ENCODE results near the gene DAPK3.
"Not testable (repeated sequence)": the region's sequence is repeated elsewhere in the genome, so short reads cannot be mapped to it uniquely, and the experiment has no call there.

The DAPK3 gene

DNA sequence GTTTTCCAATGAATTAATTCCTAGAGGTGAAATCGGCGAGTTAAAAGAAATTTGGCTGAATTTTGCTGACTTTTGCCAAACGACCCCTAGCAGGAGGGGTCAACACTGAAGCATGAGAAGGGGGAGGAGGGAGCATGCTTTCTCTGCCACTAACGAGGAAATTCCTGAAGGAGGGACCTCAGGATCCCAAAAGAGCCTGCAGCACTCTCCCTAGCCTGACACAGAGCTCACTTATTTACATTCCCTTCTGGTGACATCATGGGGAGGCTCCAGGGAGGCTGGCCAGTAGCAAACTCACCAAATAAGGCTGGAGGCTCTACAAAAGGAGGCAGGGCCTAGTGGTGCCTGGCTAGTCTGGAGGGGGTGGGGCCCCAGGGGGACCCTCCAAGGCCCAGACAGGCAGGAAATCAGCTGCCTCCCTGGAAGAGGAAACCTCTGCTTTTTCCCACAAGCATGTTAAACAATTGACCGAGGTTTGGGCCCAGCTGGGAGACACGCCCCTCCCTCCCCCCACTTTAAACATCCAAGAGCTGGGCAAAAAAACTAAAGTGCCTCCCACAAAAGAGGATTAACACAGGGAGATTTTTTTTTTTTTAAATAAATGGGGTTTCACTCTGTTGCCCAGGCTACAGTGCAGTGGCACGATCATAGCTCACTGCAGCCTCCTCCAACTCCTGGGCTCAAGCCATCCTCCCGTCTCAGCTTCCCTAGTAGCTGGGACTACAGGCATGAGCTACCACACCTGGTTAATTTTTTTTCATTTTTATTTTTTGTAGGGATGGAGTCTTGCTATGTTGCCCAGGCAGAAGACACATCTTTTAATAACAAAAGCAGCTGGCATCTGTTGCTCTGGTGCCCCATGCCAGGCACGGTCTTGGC is 2.1 kb downstream of the DAPK3 start:
- no peaks in the 10 kb centered on the region for H3K27me3 ChIP-seq (ENCODE audit: control insufficient read depth, insufficient read depth, low read length)
- peak overlapping the region; percentile 71 for H3K4me3 ChIP-seq (ENCODE audit: low read length)
- peak overlapping the region; percentile 98 for H3K9ac ChIP-seq (ENCODE audit: low read length)
- no peaks in the 10 kb centered on the region for H3K9me3 ChIP-seq (ENCODE audit: control insufficient read depth, low read length)
- no peaks in the 10 kb centered on the region for H3K36me3 ChIP-seq (ENCODE audit: control insufficient read depth, insufficient read depth, low read length)
- peaks cover 43% of the 10 kb centered on the region for H3K4me1 ChIP-seq (ENCODE audit: control insufficient read depth, insufficient read depth, low read length)

GRCh38 chr19:3967983-3968382 is 2.9 kb downstream of the DAPK3 start:
- H3K9ac ChIP-seq (ENCODE audit: low read length) = peak overlapping the region; percentile 52
- not testable (repeated sequence) for H3K4me3 ChIP-seq (ENCODE audit: low read length); H3K9me3 ChIP-seq (ENCODE audit: control insufficient read depth, low read length); H3K36me3 ChIP-seq (ENCODE audit: control insufficient read depth, insufficient read depth, low read length); H3K27me3 ChIP-seq (ENCODE audit: control insufficient read depth, insufficient read depth, low read length)
- peaks cover 43% of the 10 kb centered on the region for H3K4me1 ChIP-seq (ENCODE audit: control insufficient read depth, insufficient read depth, low read length)

GRCh38 chr19:3966051-3967017 is 4.6 kb downstream of the DAPK3 start:
- Histone ChIP-seq H3K4me3 (ENCODE audit: low read length) (peak overlapping the region; percentile 42), H3K9me3 (ENCODE audit: control insufficient read depth, low read length) (no peaks in the 10 kb centered on the region), H3K36me3 (ENCODE audit: control insufficient read depth, insufficient read depth, low read length) (peaks cover 3% of the 10 kb centered on the region), H3K27me3 (ENCODE audit: control insufficient read depth, insufficient read depth, low read length) (no peaks in the 10 kb centered on the region), H3K9ac (ENCODE audit: low read length) (peak overlapping the region; percentile 56), H3K4me1 (ENCODE audit: control insufficient read depth, insufficient read depth, low read length) (peaks cover 41% of the 10 kb centered on the region)

GRCh38 chr19:3964256-3965194 is 6.4 kb downstream of the DAPK3 start:
- Histone ChIP-seq H3K4me3 (ENCODE audit: low read length) (no peak overlapping the region), H3K9ac (ENCODE audit: low read length) (no peak overlapping the region), H3K36me3 (ENCODE audit: control insufficient read depth, insufficient read depth, low read length) (peaks cover 5% of the 10 kb centered on the region), H3K9me3 (ENCODE audit: control insufficient read depth, low read length) (no peaks in the 10 kb centered on the region), H3K4me1 (ENCODE audit: control insufficient read depth, insufficient read depth, low read length) (peaks cover 33% of the 10 kb centered on the region), H3K27me3 (ENCODE audit: control insufficient read depth, insufficient read depth, low read length) (no peaks in the 10 kb centered on the region)

GRCh38 chr19:3963458-3964255 is 7.2 kb downstream of the DAPK3 start:
- Histone ChIP-seq H3K9ac (ENCODE audit: low read length) (no peak overlapping the region), H3K36me3 (ENCODE audit: control insufficient read depth, insufficient read depth, low read length) (peaks cover 5% of the 10 kb centered on the region), H3K9me3 (ENCODE audit: control insufficient read depth, low read length) (no peaks in the 10 kb centered on the region), H3K4me1 (ENCODE audit: control insufficient read depth, insufficient read depth, low read length) (peaks cover 24% of the 10 kb centered on the region), H3K4me3 (ENCODE audit: low read length) (no peak overlapping the region), H3K27me3 (ENCODE audit: control insufficient read depth, insufficient read depth, low read length) (no peaks in the 10 kb centered on the region)

DNA sequence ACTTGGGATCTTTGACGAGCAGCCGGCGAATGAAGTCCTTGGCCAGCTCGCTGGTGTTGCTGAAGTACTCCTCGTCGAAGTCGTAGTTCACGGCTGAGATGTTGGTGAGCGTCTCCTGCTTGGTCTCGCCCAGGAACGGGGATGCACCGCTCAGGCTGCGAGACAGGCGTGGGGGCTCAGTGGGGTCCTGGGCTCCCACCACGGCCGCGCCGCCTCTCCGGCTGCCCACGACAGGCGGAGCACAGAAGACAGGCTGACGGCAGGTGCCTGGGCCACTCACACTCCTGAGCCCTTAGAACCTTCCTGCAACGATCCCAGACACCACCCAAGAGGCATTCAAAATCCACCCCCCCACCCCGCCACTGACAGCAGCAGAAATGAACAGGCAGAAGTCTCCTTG is 9.9 kb downstream of the DAPK3 start:
- H3K4me1 ChIP-seq (ENCODE audit: control insufficient read depth, insufficient read depth, low read length) = peaks cover 5% of the 10 kb centered on the region
- peaks cover 5% of the 10 kb centered on the region for H3K36me3 ChIP-seq (ENCODE audit: control insufficient read depth, insufficient read depth, low read length)
- H3K27me3 ChIP-seq (ENCODE audit: control insufficient read depth, insufficient read depth, low read length) = no peaks in the 10 kb centered on the region
- H3K4me3 ChIP-seq (ENCODE audit: low read length) = no peak overlapping the region
- no peaks in the 10 kb centered on the region for H3K9me3 ChIP-seq (ENCODE audit: control insufficient read depth, low read length)
- H3K9ac ChIP-seq (ENCODE audit: low read length) = no peak overlapping the region

GRCh38 chr19:3959766-3960131 is 11.2 kb downstream of the DAPK3 start:
- H3K4me1 ChIP-seq (ENCODE audit: control insufficient read depth, insufficient read depth, low read length) = no peaks in the 10 kb centered on the region
- no peak overlapping the region for H3K9ac ChIP-seq (ENCODE audit: low read length)
- H3K27me3 ChIP-seq (ENCODE audit: control insufficient read depth, insufficient read depth, low read length) = no peaks in the 10 kb centered on the region
- peaks cover 5% of the 10 kb centered on the region for H3K36me3 ChIP-seq (ENCODE audit: control insufficient read depth, insufficient read depth, low read length)
- no peak overlapping the region for H3K4me3 ChIP-seq (ENCODE audit: low read length)
- H3K9me3 ChIP-seq (ENCODE audit: control insufficient read depth, low read length) = no peaks in the 10 kb centered on the region

DNA sequence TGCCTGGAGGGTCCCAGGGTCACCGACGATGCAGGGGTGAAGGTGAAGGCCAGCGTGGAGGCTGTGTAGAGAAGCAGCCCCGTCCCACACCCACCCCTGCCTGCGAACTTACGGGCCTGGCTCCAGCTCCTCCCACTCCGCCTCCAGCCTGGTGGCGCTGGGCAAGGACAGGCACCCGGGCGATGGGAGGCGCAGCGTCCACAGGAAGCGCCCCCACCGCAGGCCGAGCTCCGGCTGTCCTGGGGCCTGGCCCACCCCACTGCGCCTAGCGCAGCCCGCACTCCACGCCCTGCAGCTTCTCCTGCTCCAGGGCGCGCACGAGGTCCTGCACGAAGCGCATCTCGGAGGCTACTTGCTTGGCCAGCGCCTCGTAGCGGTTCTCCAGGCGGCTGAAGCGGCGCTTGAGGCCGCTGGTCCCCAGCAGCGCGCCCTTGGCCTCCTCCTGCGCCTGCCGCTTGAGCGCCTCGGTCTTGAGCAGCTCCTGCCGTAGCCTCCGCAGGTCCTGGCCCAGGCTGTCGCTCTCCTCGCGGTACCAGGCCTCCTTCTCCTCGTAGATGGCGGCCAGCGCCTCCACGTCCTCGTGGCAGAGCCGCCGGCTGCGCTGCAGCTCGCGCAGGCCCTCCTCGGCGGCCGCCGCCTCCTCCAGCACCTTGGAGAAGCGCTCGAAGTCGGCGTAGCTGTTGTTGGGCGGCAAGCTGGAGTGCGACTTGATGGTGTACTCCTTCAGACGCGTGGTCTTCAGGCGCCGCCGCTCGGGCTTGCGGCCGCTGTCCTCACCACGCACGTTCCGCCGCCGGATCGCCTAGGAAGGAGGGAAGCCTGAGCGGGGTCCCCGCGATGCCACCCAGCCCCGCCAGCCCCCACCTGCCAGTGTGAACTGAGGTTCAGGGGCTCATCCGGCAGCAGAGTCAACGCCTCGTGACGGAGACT is 11.8 kb downstream of the DAPK3 start:
- peaks cover 5% of the 10 kb centered on the region for H3K36me3 ChIP-seq (ENCODE audit: control insufficient read depth, insufficient read depth, low read length)
- H3K27me3 ChIP-seq (ENCODE audit: control insufficient read depth, insufficient read depth, low read length) = no peaks in the 10 kb centered on the region
- H3K9me3 ChIP-seq (ENCODE audit: control insufficient read depth, low read length) = no peaks in the 10 kb centered on the region
- no peaks in the 10 kb centered on the region for H3K4me1 ChIP-seq (ENCODE audit: control insufficient read depth, insufficient read depth, low read length)
- H3K9ac ChIP-seq (ENCODE audit: low read length) = no peak overlapping the region
- H3K4me3 ChIP-seq (ENCODE audit: low read length) = no peak overlapping the region

DNA sequence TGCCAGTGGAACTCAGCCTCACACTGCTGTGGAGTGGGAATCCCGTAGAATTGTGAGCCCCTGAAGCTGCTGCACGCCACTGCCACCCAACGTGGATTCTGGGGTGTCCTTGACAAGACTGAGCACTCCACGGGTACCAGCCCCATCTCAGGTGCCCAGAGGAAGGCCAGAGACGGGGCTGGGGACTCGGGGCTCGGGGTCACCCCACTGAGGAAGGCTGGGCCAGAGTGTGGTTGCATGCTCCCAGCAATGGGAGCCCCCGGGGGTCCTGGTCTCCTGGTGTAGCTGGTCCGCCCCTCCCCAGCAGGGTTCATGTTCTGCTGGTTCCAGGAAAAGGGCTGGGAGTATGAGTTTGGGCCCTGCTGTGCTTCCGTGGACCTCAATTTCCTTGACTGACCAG is 15.2 kb downstream of the DAPK3 start:
- no peaks in the 10 kb centered on the region for H3K36me3 ChIP-seq (ENCODE audit: control insufficient read depth, insufficient read depth, low read length)

GRCh38 chr19:3955276-3955675 is 15.6 kb downstream of the DAPK3 start:
- H3K9me3 ChIP-seq (ENCODE audit: control insufficient read depth, low read length); H3K27me3 ChIP-seq (ENCODE audit: control insufficient read depth, insufficient read depth, low read length); H3K4me1 ChIP-seq (ENCODE audit: control insufficient read depth, insufficient read depth, low read length); H3K36me3 ChIP-seq (ENCODE audit: control insufficient read depth, insufficient read depth, low read length); H3K4me3 ChIP-seq (ENCODE audit: low read length); H3K9ac ChIP-seq (ENCODE audit: low read length): not testable (repeated sequence)

More for the DNA sequence above, 15.2 kb downstream of the DAPK3 start:
- Histone ChIP-seq H3K4me1 (ENCODE audit: control insufficient read depth, insufficient read depth, low read length) (no peaks in the 10 kb centered on the region), H3K4me3 (ENCODE audit: low read length) (no peak overlapping the region), H3K9me3 (ENCODE audit: control insufficient read depth, low read length) (no peaks in the 10 kb centered on the region), H3K9ac (ENCODE audit: low read length) (no peak overlapping the region), H3K27me3 (ENCODE audit: control insufficient read depth, insufficient read depth, low read length) (peaks cover 8% of the 10 kb centered on the region)
